HepG2 (cell line): ENCODE measurements around the gene USP9Y. TPM values are rescaled to one million over a fixed set of nuclear protein-coding genes. Genes with fewer than 3 reads are reported as not detected.
A peak's percentile ranks its signal among the peaks of the same experiment; 100 is the strongest.

ENCODE experiments used
- ATAC-seq: fragments of 200-7000 bp; cut with Tn5 transposase; 3 replicates; pipeline ENCODE4 v1.9.1; 2020; ENCODE audit warnings: mild to moderate bottlenecking, moderate library complexity
- BruUV-seq: library from RNA; stranded (reverse); fragments of 400-500 nt; replicated peaks from 2 replicates; lab custom pipeline; 2021; lab: Mats Ljungman, UMichigan
- CTCF ChIA-PET: fragments of 300-600 bp; formaldehyde crosslinking; extraction: SDS; loops from one replicate; lab custom pipeline; 2021; ENCODE audit warnings: low total read pairs, inconsistent platforms, low intra/inter-chr PET ratio; lab: Yijun Ruan, JAX
- POLR2A ChIA-PET: fragments of 350-600 bp; sonication (Branson Sonifier 250); formaldehyde crosslinking; loops from one replicate; lab custom pipeline; 2020; ENCODE audit warnings: antibody characterized with exemption, inconsistent platforms; lab: Yijun Ruan, JAX
- DNase-seq: peaks from one replicate; pipeline ENCODE4 v3.0.0-alpha.2; 2015; ENCODE audit warnings: low spot score
- FAIRE-seq: peaks from 3 replicates; lab custom pipeline; 2011; peaks lifted over from hg19 to GRCh38; lab: Jason Lieb, UNC
- H2AFZ ChIP-seq: one replicate; pipeline ENCODE4 v1.6.1; 2011; ENCODE audit warnings: low read length, inconsistent platforms
- H3K27ac ChIP-seq: fragments of 300-600 bp; 3 replicates; pipeline ENCODE4 v1.8.0; 2011; ENCODE audit warnings: mixed run types, mild to moderate bottlenecking, mixed read lengths, low read length, inconsistent platforms; ENCODE audit not compliant: insufficient read depth; ENCODE audit errors: extremely low read length
- H3K27me3 ChIP-seq, 2 experiments: fragments of 200-600 bp in 1 of 2; 2 replicates in 1 of 2; 3 replicates in 1 of 2; pipeline versions ENCODE4 v1.6.0 to v1.8.0; 2011; ENCODE audit warnings: low read length in 2 of 2, mild to moderate bottlenecking in 2 of 2, moderate library complexity in 2 of 2, inconsistent platforms in 1 of 2; ENCODE audit not compliant: insufficient read depth in 2 of 2, control insufficient read depth in 1 of 2
- H3K36me3 ChIP-seq, 2 experiments: fragments of 200-600 bp in 1 of 2; replicated peaks in 1 of 2; 2 replicates in 1 of 2; 3 replicates in 1 of 2; pipeline versions ENCODE4 v1.5.1 to v1.8.0; 2011; ENCODE audit warnings: low read length in 2 of 2, inconsistent platforms in 1 of 2; ENCODE audit not compliant: insufficient read depth in 2 of 2, control insufficient read depth in 1 of 2
- H3K4me1 ChIP-seq: 2 replicates; pipeline ENCODE4 v1.5.1; 2012; ENCODE audit warnings: low read length, inconsistent platforms; ENCODE audit not compliant: insufficient read depth
- H3K4me2 ChIP-seq: 2 replicates; pipeline ENCODE4 v1.6.0; 2011; ENCODE audit warnings: low read depth, low read length, inconsistent platforms
- H3K4me3 ChIP-seq, 3 experiments: fragments of 200-600 bp in 1 of 3; sonication (generic), shearing (Covaris generic) in 1 of 3; replicated peaks in 1 of 3; 2 replicates each; pipeline ENCODE4 v1.5.1; 2011 to 2016; ENCODE audit warnings: low read length in 3 of 3, inconsistent platforms in 2 of 3, low read depth in 2 of 3, mild to moderate bottlenecking in 2 of 3, control low read depth in 1 of 3, mixed read lengths in 1 of 3; ENCODE audit not compliant: insufficient read depth in 1 of 3
- H3K79me2 ChIP-seq: one replicate; pipeline ENCODE4 v1.6.1; 2011; ENCODE audit warnings: low read length, inconsistent platforms; ENCODE audit not compliant: insufficient read depth
- H3K9ac ChIP-seq: 2 replicates; pipeline ENCODE4 v1.6.0; 2011; ENCODE audit warnings: mild to moderate bottlenecking, low read depth, low read length, inconsistent platforms; ENCODE audit not compliant: insufficient read depth
- H3K9me3 ChIP-seq: 2 replicates; pipeline ENCODE4 v1.5.1; 2012; ENCODE audit warnings: mild to moderate bottlenecking, low read length
- H4K20me1 ChIP-seq: 2 replicates; pipeline ENCODE4 v1.6.0; 2011; ENCODE audit warnings: inconsistent platforms, mild to moderate bottlenecking, low read length, moderate library complexity; ENCODE audit not compliant: insufficient read depth
- ARID4A ChIP-seq: sonication (generic); formaldehyde crosslinking; IDR thresholded peaks from 2 replicates; pipeline ENCODE4 v1.5.0; 2020; ENCODE audit warnings: mild to moderate bottlenecking, missing genetic modification reagents, borderline replicate concordance
- CENPT ChIP-seq: sonication (generic); formaldehyde crosslinking; IDR thresholded peaks from 2 replicates; pipeline ENCODE4 v1.8.0; 2022; ENCODE audit warnings: low read depth, mild to moderate bottlenecking, moderate library complexity, missing genetic modification reagents
- TGIF2 ChIP-seq: IDR thresholded peaks from 2 replicates; pipeline ENCODE4 v1.6.1; 2016; ENCODE audit warnings: control low read depth, missing compliant biosample characterization
- WGBS: methylation state at CpG from one replicate; pipeline ENCODE4 v1.1.6; 2017; ENCODE audit warnings: low lambda C conversion rate; 5-methylcytosine and 5-hydroxymethylcytosine counted together
- in situ Hi-C: cut with HindIII; loops from 2 replicates; pipeline ENCODE4 v1.10.0; 2017; ENCODE audit warnings: low pct_unique_long_range_greater_than_20kb; ENCODE audit not compliant: extremely low pct_ligation_motif_present
- intact Hi-C: fragments of 100-400 bp; cut with micrococcal nuclease; formaldehyde crosslinking; loops from one replicate; pipeline ENCODE4 v1.10.0; 2022; ENCODE audit not compliant: unreplicated experiment
- polyA plus RNA-seq, 8 experiments: library from polyadenylated mRNA; depleted of rRNA in 3 of 8; stranded (reverse) in 7 of 8; unstranded in 1 of 8; fragments of >200 nt; fragmentation: Illumina TruSeq in 4 of 8; extraction: Trizol in 4 of 8; gene quantifications; 2 replicates each; pipeline versions ENCODE4 v1.2.1 to v1.2.3, GENCODE V29; 2011 to 2016; ENCODE audit warnings: low read depth in 4 of 8, missing spikeins in 1 of 8, mixed read lengths in 1 of 8; ENCODE audit not compliant: insufficient read depth in 1 of 8
- total RNA-seq, 5 experiments: library from RNA; depleted of rRNA; stranded (reverse); fragments of >200 nt; fragmentation: Illumina TruSeq; extraction: Trizol; gene quantifications; 2 replicates each; pipeline ENCODE4 v1.2.3, GENCODE V29; 2016; ENCODE audit warnings: low read depth in 1 of 5

USP9Y gene
- total and polyA plus RNA-seq, 2 of the 13 experiments (the other 11 are each of a cell fraction or from before 2014, with no cell fraction given) = 14.6 to 41.9 TPM

GRCh38 chrY:12793999-12794398 lies 93.0 kb downstream of the USP9Y start (continued):
- TF ChIP-seq CENPT (CRISPR knock-in tag) = no peak
- TF ChIP-seq TGIF2 (CRISPR knock-in tag) = no peak

- in situ Hi-C loops (no loop called here), intact Hi-C loops (loop anchor here (5.0 kb wide), 1 partner anchor 331 kb away; no protein-coding TSS in a partner anchor)
- no peak overlapping the region for H3K9ac ChIP-seq
- no peak for TF ChIP-seq ARID4A (CRISPR knock-in tag)
- ChIA-PET CTCF (no interaction called here), POLR2A (no interaction called here)
- no peaks in the 10 kb centered on the region for H3K9me3 ChIP-seq
- no TSS peak for BruUV-seq
- peak; percentile 41; the same call in 1 of the 3 replicates for ATAC-seq
- H3K4me2 ChIP-seq = no peak overlapping the region
- no peaks in the 10 kb centered on the region for H3K27me3 ChIP-seq
- H3K79me2 ChIP-seq = no peaks in the 10 kb centered on the region
- H3K27ac ChIP-seq = no peak overlapping the region
- WGBS = 60% methylated on average over 1 of the region's 1 CpG
- H3K36me3 ChIP-seq = peaks cover 0 to 3% of the 10 kb centered on the region in 2 experiments; a peak in 1 of 5 replicates
- H3K4me3 ChIP-seq = no peak overlapping the region
- no peaks in the 10 kb centered on the region for H4K20me1 ChIP-seq
- DNase-seq = peak; percentile 1
- FAIRE-seq = no peak
- no peak overlapping the region for H2AFZ ChIP-seq
- H3K4me1 ChIP-seq = peaks cover 13% of the 10 kb centered on the region; the same call in 1 of the 2 replicates
Measured at GRCh38 chrY:12808046-12808445, 107.0 kb downstream of the USP9Y start.
